HepG2 (cell line): Measurements from ENCODE around the gene ZFHX3. TPM values are rescaled to one million over a fixed set of nuclear protein-coding genes. Genes with fewer than 3 reads are reported as not detected.

Source experiments
- CENPT ChIP-seq: sonication (generic); formaldehyde crosslinking; IDR thresholded peaks from 2 replicates; pipeline ENCODE4 v1.8.0; 2022; ENCODE audit warnings: low read depth, mild to moderate bottlenecking, moderate library complexity, missing genetic modification reagents
- KDM5A ChIP-seq: fragments of 200-600 bp; sonication (generic); IDR thresholded peaks from 2 replicates; pipeline ENCODE4 v1.7.0; 2018; ENCODE audit warnings: antibody characterized with exemption, mild to moderate bottlenecking, low read length, borderline replicate concordance
- MAFG ChIP-seq: sonication (generic); formaldehyde crosslinking; IDR thresholded peaks from 2 replicates; pipeline ENCODE4 v1.5.1; 2020; ENCODE audit warnings: mild to moderate bottlenecking, missing genetic modification reagents
- SOX13 ChIP-seq, 3 experiments: fragments of 450-650 bp in 1 of 3; sonication (generic) in 1 of 3; formaldehyde crosslinking in 1 of 3; IDR thresholded peaks in 2 of 3; conservative IDR thresholded peaks in 1 of 3; 2 replicates each; pipeline versions ENCODE4 v1.5.0 to v1.6.1; 2016 to 2020; ENCODE audit warnings: antibody characterized with exemption in 1 of 3, mild to moderate bottlenecking in 1 of 3, missing compliant biosample characterization in 1 of 3, missing genetic modification reagents in 1 of 3, moderate library complexity in 1 of 3
- SOX6 ChIP-seq, 2 experiments: fragments of 450-650 bp in 1 of 2; sonication (generic) in 1 of 2; formaldehyde crosslinking in 1 of 2; IDR thresholded peaks; 2 replicates each; pipeline versions ENCODE4 v1.4.0 to v1.6.1; 2017 to 2020; ENCODE audit warnings: antibody characterized with exemption in 1 of 2, mild to moderate bottlenecking in 1 of 2, missing genetic modification reagents in 1 of 2
- TCF12 ChIP-seq, 2 experiments: fragments of 450-650 bp in 1 of 2; sonication (generic) in 1 of 2; formaldehyde crosslinking in 1 of 2; IDR thresholded peaks; 2 replicates each; pipeline versions ENCODE4 v1.6.1 to v1.8.0; 2017 to 2022; ENCODE audit warnings: antibody characterized with exemption in 1 of 2, mild to moderate bottlenecking in 1 of 2, missing genetic modification reagents in 1 of 2, moderate library complexity in 1 of 2
- ZNF138 ChIP-seq: sonication (generic); formaldehyde crosslinking; IDR thresholded peaks from 2 replicates; pipeline ENCODE4 v1.5.0; 2020; ENCODE audit warnings: mild to moderate bottlenecking, low read depth, missing genetic modification reagents
- ZNF205 ChIP-seq: IDR thresholded peaks from 2 replicates; pipeline ENCODE4 v1.6.1; 2018; ENCODE audit warnings: missing biosample characterization, missing genetic modification reagents
- ZNF441 ChIP-seq: sonication (generic); formaldehyde crosslinking; IDR thresholded peaks from 2 replicates; pipeline ENCODE4 v1.7.0; 2021; ENCODE audit warnings: missing genetic modification reagents, borderline replicate concordance
- ZNF460 ChIP-seq: sonication (generic); formaldehyde crosslinking; IDR thresholded peaks from 2 replicates; pipeline ENCODE4 v1.5.1; 2020; ENCODE audit warnings: missing genetic modification reagents, mild to moderate bottlenecking, borderline replicate concordance
- ZNF75D ChIP-seq: sonication (generic); formaldehyde crosslinking; IDR thresholded peaks from 2 replicates; pipeline ENCODE4 v1.8.1; 2023; ENCODE audit warnings: missing genetic modification reagents, mild to moderate bottlenecking, borderline replicate concordance
- polyA plus RNA-seq, 8 experiments: library from polyadenylated mRNA; depleted of rRNA in 3 of 8; stranded (reverse) in 7 of 8; unstranded in 1 of 8; fragments of >200 nt; fragmentation: Illumina TruSeq in 4 of 8; extraction: Trizol in 4 of 8; gene quantifications; 2 replicates each; pipeline versions ENCODE4 v1.2.1 to v1.2.3, GENCODE V29; 2011 to 2016; ENCODE audit warnings: low read depth in 4 of 8, missing spikeins in 1 of 8, mixed read lengths in 1 of 8; ENCODE audit not compliant: insufficient read depth in 1 of 8
- total RNA-seq, 5 experiments: library from RNA; depleted of rRNA; stranded (reverse); fragments of >200 nt; fragmentation: Illumina TruSeq; extraction: Trizol; gene quantifications; 2 replicates each; pipeline ENCODE4 v1.2.3, GENCODE V29; 2016; ENCODE audit warnings: low read depth in 1 of 5
- TF ChIP-seq, protein P1 (sequence below): IDR thresholded peaks from 2 replicates; pipeline ENCODE4 v1.6.1; 2016; ENCODE audit warnings: mild to moderate bottlenecking
- TF ChIP-seq, protein P2 (sequence below): sonication (generic); formaldehyde crosslinking; IDR thresholded peaks from 2 replicates; pipeline ENCODE4 v1.4.0; 2020; ENCODE audit warnings: missing genetic modification reagents, low read depth, mild to moderate bottlenecking, borderline replicate concordance
- TF ChIP-seq, protein P3 (sequence below): sonication (generic); formaldehyde crosslinking; IDR thresholded peaks from 2 replicates; pipeline ENCODE4 v1.5.1; 2020; ENCODE audit warnings: missing genetic modification reagents, mild to moderate bottlenecking, borderline replicate concordance
- TF ChIP-seq, protein P4 (sequence below): sonication (generic); formaldehyde crosslinking; IDR thresholded peaks from 2 replicates; pipeline ENCODE4 v1.5.0; 2020; ENCODE audit warnings: missing genetic modification reagents, mild to moderate bottlenecking, borderline replicate concordance

The ZFHX3 gene
- total and polyA plus RNA-seq, 2 of the 13 experiments (the other 11 are each of a cell fraction or from before 2014, with no cell fraction given): 5.0 to 6.0 TPM

DNA sequence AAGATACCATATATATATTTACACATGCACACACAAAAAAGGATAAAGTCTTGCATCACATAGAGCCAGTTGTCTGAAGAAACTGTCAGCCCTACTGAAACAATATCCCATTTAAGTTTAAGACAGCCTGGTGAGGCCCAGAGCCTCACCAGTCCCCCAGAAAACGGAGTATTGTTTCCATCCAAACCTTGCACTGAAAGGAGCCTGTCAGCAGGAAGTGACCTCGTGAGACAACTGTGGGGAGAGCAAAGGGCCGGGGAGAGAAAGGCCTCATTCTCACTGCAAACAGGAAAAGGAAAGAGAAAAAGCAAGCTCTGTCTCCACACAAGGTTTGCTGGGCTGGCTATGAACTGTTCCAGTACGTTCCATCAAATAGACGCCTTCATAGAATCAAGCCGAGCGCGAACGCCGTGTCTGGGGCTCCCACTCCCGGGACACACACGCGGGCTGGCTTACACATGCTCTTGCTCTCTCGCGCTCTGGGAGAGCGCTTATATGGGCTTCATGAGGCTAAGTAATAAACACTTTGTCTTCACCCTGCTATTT, 44.4 kb upstream of the ZFHX3 start (continued):
- TF ChIP-seq ZNF441 (CRISPR knock-in tag): peak; percentile 64; the same call in 1 of the 2 replicates
- TF ChIP-seq ZNF75D (CRISPR knock-in tag): no peak
- TF ChIP-seq, protein P1, sequence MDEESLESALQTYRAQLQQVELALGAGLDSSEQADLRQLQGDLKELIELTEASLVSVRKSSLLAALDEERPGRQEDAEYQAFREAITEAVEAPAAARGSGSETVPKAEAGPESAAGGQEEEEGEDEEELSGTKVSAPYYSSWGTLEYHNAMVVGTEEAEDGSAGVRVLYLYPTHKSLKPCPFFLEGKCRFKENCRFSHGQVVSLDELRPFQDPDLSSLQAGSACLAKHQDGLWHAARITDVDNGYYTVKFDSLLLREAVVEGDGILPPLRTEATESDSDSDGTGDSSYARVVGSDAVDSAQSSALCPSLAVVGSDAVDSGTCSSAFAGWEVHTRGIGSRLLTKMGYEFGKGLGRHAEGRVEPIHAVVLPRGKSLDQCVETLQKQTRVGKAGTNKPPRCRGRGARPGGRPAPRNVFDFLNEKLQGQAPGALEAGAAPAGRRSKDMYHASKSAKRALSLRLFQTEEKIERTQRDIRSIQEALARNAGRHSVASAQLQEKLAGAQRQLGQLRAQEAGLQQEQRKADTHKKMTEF (CRISPR knock-in tag): 0 out of 2 replicates have a peak, but pooled peaks have one; percentile 39
- TF ChIP-seq MAFG: no peak
- TF ChIP-seq, protein P2, sequence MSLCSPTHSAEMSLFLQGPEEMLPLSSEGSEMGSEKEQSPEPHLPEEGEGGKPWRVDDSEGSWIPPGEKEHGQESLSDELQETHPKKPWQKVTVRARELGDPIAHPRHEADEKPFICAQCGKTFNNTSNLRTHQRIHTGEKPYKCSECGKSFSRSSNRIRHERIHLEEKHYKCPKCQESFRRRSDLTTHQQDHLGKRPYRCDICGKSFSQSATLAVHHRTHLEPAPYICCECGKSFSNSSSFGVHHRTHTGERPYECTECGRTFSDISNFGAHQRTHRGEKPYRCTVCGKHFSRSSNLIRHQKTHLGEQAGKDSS (CRISPR knock-in tag): no peak
- no peak for TF ChIP-seq CENPT
- TF ChIP-seq, protein P3, sequence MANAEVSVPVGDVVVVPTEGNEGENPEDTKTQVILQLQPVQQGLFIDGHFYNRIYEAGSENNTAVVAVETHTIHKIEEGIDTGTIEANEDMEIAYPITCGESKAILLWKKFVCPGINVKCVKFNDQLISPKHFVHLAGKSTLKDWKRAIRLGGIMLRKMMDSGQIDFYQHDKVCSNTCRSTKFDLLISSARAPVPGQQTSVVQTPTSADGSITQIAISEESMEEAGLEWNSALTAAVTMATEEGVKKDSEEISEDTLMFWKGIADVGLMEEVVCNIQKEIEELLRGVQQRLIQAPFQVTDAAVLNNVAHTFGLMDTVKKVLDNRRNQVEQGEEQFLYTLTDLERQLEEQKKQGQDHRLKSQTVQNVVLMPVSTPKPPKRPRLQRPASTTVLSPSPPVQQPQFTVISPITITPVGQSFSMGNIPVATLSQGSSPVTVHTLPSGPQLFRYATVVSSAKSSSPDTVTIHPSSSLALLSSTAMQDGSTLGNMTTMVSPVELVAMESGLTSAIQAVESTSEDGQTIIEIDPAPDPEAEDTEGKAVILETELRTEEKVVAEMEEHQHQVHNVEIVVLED (CRISPR knock-in tag): no peak
- no peak for TF ChIP-seq SOX6 (IDR thresholded peaks at IDR 0.05)
- TF ChIP-seq SOX6 (CRISPR knock-in tag; IDR thresholded peaks at IDR 0.05): 0 out of 2 replicates have a peak, but pooled peaks have one; percentile 19
- no peak for TF ChIP-seq SOX13 (IDR thresholded peaks at IDR 0.05)
- peak in 1 of 2 experiments; percentile 73; a peak in 2 of 4 replicates for TF ChIP-seq SOX13 (CRISPR knock-in tag; conservative IDR thresholded peaks at IDR 0.05 in 1 of 2, IDR thresholded peaks at IDR 0.05 in 1 of 2)
- no peak for TF ChIP-seq ZNF205 (CRISPR knock-in tag)
- no peak for TF ChIP-seq TCF12 (IDR thresholded peaks at IDR 0.05)
- TF ChIP-seq TCF12 (CRISPR knock-in tag; IDR thresholded peaks at IDR 0.05): no peak
- no peak for TF ChIP-seq ZNF460 (CRISPR knock-in tag)
- TF ChIP-seq, protein P4, sequence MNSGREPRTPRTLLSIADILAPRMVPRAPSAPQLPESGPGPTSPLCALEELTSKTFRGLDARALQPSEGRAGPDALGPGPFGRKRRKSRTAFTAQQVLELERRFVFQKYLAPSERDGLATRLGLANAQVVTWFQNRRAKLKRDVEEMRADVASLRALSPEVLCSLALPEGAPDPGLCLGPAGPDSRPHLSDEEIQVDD (CRISPR knock-in tag): no peak
- TF ChIP-seq KDM5A: no peak
- TF ChIP-seq ZNF138 (CRISPR knock-in tag): no peak
